WTC11 (cell line): Measurements from ENCODE around the gene KLHL30. TPM values are rescaled to one million over a fixed set of nuclear protein-coding genes. Genes with fewer than 3 reads are reported as not detected.

Experiments used
- ATAC-seq: fragments of 200-7000 bp; cut with Tn5 transposase; 2 replicates; pipeline ENCODE4 v1.10.0; 2021; ENCODE audit warnings: mild to moderate bottlenecking, moderate library complexity
- CTCF ChIA-PET: fragments of 300-600 bp; sonication (Branson Sonifier 250); formaldehyde crosslinking; loops from one replicate; lab custom pipeline; 2021; ENCODE audit warnings: antibody characterized with exemption; lab: Charles Lee
- POLR2A ChIA-PET: fragments of 350-600 bp; sonication (Branson Sonifier 250); formaldehyde crosslinking; loops from one replicate; lab custom pipeline; 2021; ENCODE audit warnings: antibody characterized with exemption; lab: Charles Lee
- DNase-seq: peaks from one replicate; pipeline ENCODE4 v3.0.0; 2021; ENCODE audit warnings: low spot score
- H3K27ac Mint-ChIP-seq: 2 replicates; pipeline ENCODE4 v1.8.0; 2021; ENCODE audit warnings: mixed read lengths
- H3K27me3 Mint-ChIP-seq: 2 replicates; pipeline ENCODE4 v1.8.0; 2021; ENCODE audit warnings: low read depth, mild to moderate bottlenecking, moderate library complexity, mixed read lengths
- H3K36me3 Mint-ChIP-seq: 2 replicates; pipeline ENCODE4 v1.8.0; 2021; ENCODE audit warnings: mixed read lengths
- H3K4me1 Mint-ChIP-seq: 2 replicates; pipeline ENCODE4 v1.8.0; 2022; ENCODE audit warnings: mixed read lengths
- H3K4me3 Mint-ChIP-seq: 2 replicates; pipeline ENCODE4 v1.8.0; 2021; ENCODE audit warnings: mild to moderate bottlenecking, moderate library complexity, mixed read lengths
- H3K9me3 Mint-ChIP-seq: 2 replicates; pipeline ENCODE4 v1.8.0; 2021; ENCODE audit warnings: mixed read lengths
- ATF2 ChIP-seq: sonication (generic); formaldehyde crosslinking; IDR thresholded peaks from 2 replicates; pipeline ENCODE4 v1.8.1; 2022; ENCODE audit warnings: low read depth, missing genetic modification reagents, borderline replicate concordance
- ATF3 ChIP-seq: sonication (generic); formaldehyde crosslinking; conservative IDR thresholded peaks from 2 replicates; pipeline ENCODE4 v1.8.1; 2022; ENCODE audit warnings: mild to moderate bottlenecking, missing genetic modification reagents
- CREB1 ChIP-seq: sonication (generic); formaldehyde crosslinking; IDR thresholded peaks from 2 replicates; pipeline ENCODE4 v1.8.0; 2023; ENCODE audit warnings: mild to moderate bottlenecking, missing genetic modification reagents
- ETV6 ChIP-seq: sonication (generic); formaldehyde crosslinking; IDR thresholded peaks from 2 replicates; pipeline ENCODE4 v1.8.1; 2022; ENCODE audit warnings: mild to moderate bottlenecking, missing genetic modification reagents
- FOXJ3 ChIP-seq: sonication (generic); formaldehyde crosslinking; IDR thresholded peaks from 2 replicates; pipeline ENCODE4 v1.9.0; 2021; ENCODE audit warnings: missing genetic modification reagents, mild to moderate bottlenecking, borderline replicate concordance
- GABPB1 ChIP-seq: sonication (generic); formaldehyde crosslinking; IDR thresholded peaks from 2 replicates; pipeline ENCODE4 v1.8.1; 2023; ENCODE audit warnings: mild to moderate bottlenecking, missing genetic modification reagents
- GTF2I ChIP-seq: fragments of 250-450 bp; sonication (Bioruptor Pico); conservative IDR thresholded peaks from 2 replicates; pipeline ENCODE4 v1.4.0; 2021; ENCODE audit warnings: mild to moderate bottlenecking
- NR3C1 ChIP-seq: sonication (generic); formaldehyde crosslinking; conservative IDR thresholded peaks from 2 replicates; pipeline ENCODE4 v1.8.1; 2023; ENCODE audit warnings: low read depth, mild to moderate bottlenecking, missing genetic modification reagents
- OVOL2 ChIP-seq: fragments of 250-450 bp; sonication (Bioruptor Pico); IDR thresholded peaks from 2 replicates; pipeline ENCODE4 v1.9.0; 2021; ENCODE audit warnings: mild to moderate bottlenecking, borderline replicate concordance
- PRDM15 ChIP-seq: sonication (generic); formaldehyde crosslinking; IDR thresholded peaks from 2 replicates; pipeline ENCODE4 v1.8.0; 2022; ENCODE audit warnings: missing genetic modification reagents
- SP1 ChIP-seq: sonication (generic); formaldehyde crosslinking; conservative IDR thresholded peaks from 2 replicates; pipeline ENCODE4 v1.8.1; 2022; ENCODE audit warnings: missing genetic modification reagents
- ZBTB21 ChIP-seq: sonication (generic); formaldehyde crosslinking; IDR thresholded peaks from 2 replicates; pipeline ENCODE4 v1.8.1; 2023; ENCODE audit warnings: mild to moderate bottlenecking, missing genetic modification reagents, borderline replicate concordance
- ZNF219 ChIP-seq: sonication (generic); formaldehyde crosslinking; IDR thresholded peaks from 2 replicates; pipeline ENCODE4 v1.8.0; 2023; ENCODE audit warnings: missing genetic modification reagents, mild to moderate bottlenecking, borderline replicate concordance
- ZNF232 ChIP-seq: sonication (generic); formaldehyde crosslinking; IDR thresholded peaks from 2 replicates; pipeline ENCODE4 v1.8.0; 2022; ENCODE audit warnings: mild to moderate bottlenecking, missing genetic modification reagents
- ZNF263 ChIP-seq: sonication (generic); formaldehyde crosslinking; IDR thresholded peaks from 2 replicates; pipeline ENCODE4 v1.8.1; 2022; ENCODE audit warnings: low read depth, mild to moderate bottlenecking, moderate library complexity, missing genetic modification reagents
- total RNA-seq: library from RNA; stranded (reverse); gene quantifications from 3 replicates; pipeline ENCODE4 v1.2.3, GENCODE V29; 2021

Gene KLHL30
- total RNA-seq, 1 experiment from 2014 or later: not detected

GRCh38 chr2:238129166-238130010 lies 9.1 kb upstream of the KLHL30 start:
- H3K27me3 Mint-ChIP-seq: no peaks in the 10 kb centered on the region
- no peak overlapping the region for H3K4me3 Mint-ChIP-seq
- H3K9me3 Mint-ChIP-seq: no peaks in the 10 kb centered on the region
- H3K36me3 Mint-ChIP-seq: no peaks in the 10 kb centered on the region
- no peak overlapping the region for H3K27ac Mint-ChIP-seq
- TF ChIP-seq GTF2I (CRISPR knock-in tag): no peak
- TF ChIP-seq ZNF263 (CRISPR knock-in tag): no peak
- no peak for TF ChIP-seq FOXJ3
- TF ChIP-seq CREB1 (CRISPR knock-in tag): no peak
- DNase-seq: no peak
- POLR2A ChIA-PET: no interaction called here
- ATAC-seq: no peak
- no peaks in the 10 kb centered on the region for H3K4me1 Mint-ChIP-seq
- CTCF ChIA-PET: interaction anchor here (1.0 to 2.7 kb wide), 8 partner anchors 9 to 557 kb away, joined by 3 to 41 read pairs (median 7); partner anchors contain the start of gene KLHL30

DNA sequence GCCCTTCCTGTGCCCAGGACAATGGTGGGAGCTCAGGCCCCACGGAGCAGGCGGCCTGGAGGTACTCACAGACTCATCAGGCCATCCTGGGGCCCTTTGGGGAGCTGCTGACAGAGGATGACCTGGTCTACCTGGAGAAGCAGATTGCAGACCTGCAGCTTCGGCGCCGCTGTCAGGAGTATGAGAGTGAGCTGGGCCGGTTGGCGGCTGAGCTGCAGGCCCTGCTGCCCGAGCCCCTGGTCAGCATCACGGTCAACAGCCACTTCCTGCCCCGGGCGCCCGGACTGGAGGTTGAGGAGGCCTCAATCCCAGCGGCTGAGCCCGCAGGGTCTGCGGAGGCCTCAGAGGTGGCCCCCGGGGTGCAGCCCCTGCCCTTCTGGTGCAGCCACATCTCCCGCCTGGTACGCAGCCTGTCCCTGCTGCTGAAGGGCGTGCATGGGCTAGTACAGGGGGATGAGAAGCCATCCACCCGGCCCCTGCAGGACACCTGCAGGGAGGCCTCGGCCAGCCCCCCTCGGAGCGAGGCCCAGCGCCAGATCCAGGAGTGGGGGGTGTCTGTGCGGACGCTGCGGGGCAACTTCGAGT lies 8.3 kb upstream of the KLHL30 start:
- TF ChIP-seq GTF2I (CRISPR knock-in tag) (no peak), OVOL2 (CRISPR knock-in tag) (no peak), ETV6 (CRISPR knock-in tag) (no peak), SP1 (CRISPR knock-in tag) (no peak), ATF2 (CRISPR knock-in tag) (no peak), PRDM15 (CRISPR knock-in tag) (no peak), ATF3 (CRISPR knock-in tag) (no peak), NR3C1 (CRISPR knock-in tag) (no peak), ZNF232 (CRISPR knock-in tag) (no peak), ZNF219 (no peak), GABPB1 (CRISPR knock-in tag) (no peak), ZBTB21 (no peak)
- no peak for ATAC-seq
- Mint-ChIP-seq H3K4me1 (no peaks in the 10 kb centered on the region), H3K4me3 (no peak overlapping the region), H3K9me3 (no peaks in the 10 kb centered on the region), H3K27me3 (no peaks in the 10 kb centered on the region), H3K27ac (no peak overlapping the region), H3K36me3 (no peaks in the 10 kb centered on the region)
- ChIA-PET POLR2A (no interaction called here), CTCF (no interaction called here)
- no peak for DNase-seq
